Activated CD4-positive, alpha-beta T cell treated with anti-CD3 and anti-CD28 coated beads, Interleukin-2, Interleukin-6, amounts not matched to agents 100 ng/mL and 50 ng/mL, durations not matched to agents 16 hours and 8 hours (primary cell): Measurements from ENCODE around the gene MGAT1.

Experiments used
- DNase-seq: peaks from one replicate; pipeline ENCODE4 v3.0.0-alpha.2; 2020

The MGAT1 gene

GRCh38 chr5:180823940-180824629 lies 21.5 kb upstream of the MGAT1 start:
- DNase-seq: no peak

- no peak for DNase-seq
Observed at GRCh38 chr5:180823346-180823745, 20.7 kb upstream of the MGAT1 start.

- no peak for DNase-seq
Observed at GRCh38 chr5:180821538-180821937, 18.9 kb upstream of the MGAT1 start.

GRCh38 chr5:180820788-180821321 lies 18.2 kb upstream of the MGAT1 start:
- DNase-seq: no peak

- no peak for DNase-seq
Observed at GRCh38 chr5:180818677-180819341, 16.2 kb upstream of the MGAT1 start.

GRCh38 chr5:180817893-180818674 lies 15.5 kb upstream of the MGAT1 start:
- no peak for DNase-seq

GRCh38 chr5:180816608-180817534 lies 14.3 kb upstream of the MGAT1 start:
- DNase-seq: no peak

GRCh38 chr5:180815293-180815917 lies 12.8 kb upstream of the MGAT1 start:
- DNase-seq: no peak

GRCh38 chr5:180813420-180813819 lies 10.8 kb upstream of the MGAT1 start:
- no peak for DNase-seq

- no peak for DNase-seq
Observed at GRCh38 chr5:180811623-180812124, 9.1 kb upstream of the MGAT1 start.

GRCh38 chr5:180810959-180811622 lies 8.5 kb upstream of the MGAT1 start:
- DNase-seq: no peak

- DNase-seq: peak; percentile 97
Observed at GRCh38 chr5:180810210-180810958, 7.8 kb upstream of the MGAT1 start.

- DNase-seq: peak; percentile 95
Observed at GRCh38 chr5:180809403-180810209, 7.0 kb upstream of the MGAT1 start.

- no peak for DNase-seq
Observed at GRCh38 chr5:180808461-180809000, 5.9 kb upstream of the MGAT1 start.

GRCh38 chr5:180807654-180808414 lies 5.2 kb upstream of the MGAT1 start:
- no peak for DNase-seq

- no peak for DNase-seq
Observed at GRCh38 chr5:180807046-180807445, 4.4 kb upstream of the MGAT1 start.

GRCh38 chr5:180806351-180807011 lies 3.9 kb upstream of the MGAT1 start:
- no peak for DNase-seq

GRCh38 chr5:180804129-180804618 lies 1.6 kb upstream of the MGAT1 start:
- peak; percentile 62 for DNase-seq
